ENCODE data around the gene BTRC. TPM values are rescaled to one million over a fixed set of nuclear protein-coding genes. Genes with fewer than 3 reads are reported as not detected.
A peak's percentile ranks its signal among the peaks of the same experiment; 100 is the strongest.

Gene BTRC
- total RNA-seq, 1 experiment from 2014 or later = 1.8 TPM

DNA sequence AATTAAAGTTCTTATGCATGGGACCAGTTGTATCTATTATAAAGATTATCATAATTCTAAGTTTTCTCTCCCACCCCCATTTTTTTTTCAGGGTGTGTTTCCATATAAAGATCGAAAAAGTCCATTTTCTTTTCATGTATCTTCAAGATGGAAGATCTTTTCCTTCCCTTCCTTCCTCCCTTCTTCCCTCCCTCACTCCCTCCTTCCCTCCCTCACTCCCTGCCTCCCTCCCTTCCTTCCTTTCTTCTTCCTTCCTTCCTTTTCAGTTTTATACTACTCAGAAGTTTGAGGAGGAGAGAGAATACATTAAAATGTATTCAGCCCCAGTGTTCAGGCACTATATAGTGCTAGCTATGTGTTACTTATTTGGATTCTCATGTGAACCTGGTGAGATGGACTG, 136.1 kb downstream of the BTRC start:
- H2AFZ ChIP-seq (ENCODE audit: low read length) = no peak overlapping the region
- no peaks in the 10 kb centered on the region for H4K20me1 ChIP-seq (ENCODE audit: insufficient read depth, low read depth, low read length)
- no peak overlapping the region for H3K4me3 ChIP-seq (ENCODE audit: low read length)
- no peak overlapping the region for H3K9ac ChIP-seq (ENCODE audit: low read length)
- H3K79me2 ChIP-seq (ENCODE audit: low read length) = no peaks in the 10 kb centered on the region
- no peaks in the 10 kb centered on the region for H3K36me3 ChIP-seq (ENCODE audit: insufficient read depth, low read length)
- no peaks in the 10 kb centered on the region for H3K27me3 ChIP-seq (ENCODE audit: low read length)
- H3K4me2 ChIP-seq (ENCODE audit: low read depth, low read length, poor library complexity, severe bottlenecking) = no peak overlapping the region
- no peaks in the 10 kb centered on the region for H3K9me2 ChIP-seq (replicated peaks; ENCODE audit: insufficient read depth, low read length)
- peaks cover 6% of the 10 kb centered on the region for H3K4me1 ChIP-seq (ENCODE audit: low read length)
- no peaks in the 10 kb centered on the region for H3K9me3 ChIP-seq (ENCODE audit: low read length)
- no peak for DNase-seq
- no peak overlapping the region for H3K27ac ChIP-seq (ENCODE audit: low read length)

DNA sequence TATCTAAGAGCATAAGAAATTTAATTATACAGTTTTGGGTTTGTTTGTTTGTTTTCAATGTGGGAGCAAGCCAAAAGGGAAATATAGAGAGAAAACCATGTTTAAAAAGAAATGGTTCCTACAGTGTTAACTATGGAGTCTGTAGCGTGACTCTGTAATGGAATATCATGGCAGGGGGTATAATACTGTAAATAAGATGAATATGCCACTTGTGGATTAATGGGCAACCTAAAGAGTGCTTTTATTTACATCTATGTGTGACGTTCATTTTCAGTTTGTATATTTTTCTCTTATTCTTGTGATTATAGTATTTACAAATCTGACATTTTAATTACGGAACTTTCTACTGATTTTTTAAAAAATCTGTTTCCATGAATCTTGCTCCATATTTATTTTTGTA, 138.2 kb downstream of the BTRC start:
- Histone ChIP-seq H3K27ac (ENCODE audit: low read length) (no peak overlapping the region), H3K27me3 (ENCODE audit: low read length) (no peaks in the 10 kb centered on the region), H3K4me3 (ENCODE audit: low read length) (no peak overlapping the region), H3K4me1 (ENCODE audit: low read length) (peaks cover 6% of the 10 kb centered on the region), H4K20me1 (ENCODE audit: insufficient read depth, low read depth, low read length) (no peaks in the 10 kb centered on the region), H3K9me2 (replicated peaks; ENCODE audit: insufficient read depth, low read length) (no peaks in the 10 kb centered on the region), H3K9ac (ENCODE audit: low read length) (no peak overlapping the region), H3K36me3 (ENCODE audit: insufficient read depth, low read length) (no peaks in the 10 kb centered on the region), H2AFZ (ENCODE audit: low read length) (no peak overlapping the region), H3K9me3 (ENCODE audit: low read length) (no peaks in the 10 kb centered on the region), H3K4me2 (ENCODE audit: low read depth, low read length, poor library complexity, severe bottlenecking) (no peak overlapping the region), H3K79me2 (ENCODE audit: low read length) (no peaks in the 10 kb centered on the region)
- DNase-seq = no peak

DNA sequence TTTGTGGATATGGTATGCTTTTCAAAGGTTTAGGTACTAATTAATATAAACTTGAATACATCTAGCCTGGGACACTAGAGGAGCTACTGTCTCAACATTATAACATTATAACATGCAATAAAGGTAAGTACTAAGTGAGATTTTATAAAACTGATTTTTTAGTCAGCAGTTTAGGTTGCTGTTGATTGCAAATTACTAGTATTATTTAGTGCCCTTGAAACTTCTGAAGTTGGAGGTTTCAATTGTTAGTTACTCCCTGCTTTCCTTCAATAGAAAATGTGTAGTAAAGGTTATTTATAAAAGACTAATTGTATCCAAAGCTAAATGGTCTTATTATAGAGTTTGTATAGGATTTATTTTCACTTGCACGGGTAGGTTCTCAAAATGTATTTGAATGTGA, 138.8 kb downstream of the BTRC start:
- Histone ChIP-seq H3K27ac (ENCODE audit: low read length) (no peak overlapping the region), H3K79me2 (ENCODE audit: low read length) (no peaks in the 10 kb centered on the region), H3K9ac (ENCODE audit: low read length) (no peak overlapping the region), H3K27me3 (ENCODE audit: low read length) (no peaks in the 10 kb centered on the region), H3K4me3 (ENCODE audit: low read length) (no peak overlapping the region), H3K9me3 (ENCODE audit: low read length) (no peaks in the 10 kb centered on the region), H2AFZ (ENCODE audit: low read length) (no peak overlapping the region), H3K4me1 (ENCODE audit: low read length) (peaks cover 6% of the 10 kb centered on the region), H4K20me1 (ENCODE audit: insufficient read depth, low read depth, low read length) (no peaks in the 10 kb centered on the region), H3K36me3 (ENCODE audit: insufficient read depth, low read length) (no peaks in the 10 kb centered on the region), H3K9me2 (replicated peaks; ENCODE audit: insufficient read depth, low read length) (no peaks in the 10 kb centered on the region), H3K4me2 (ENCODE audit: low read depth, low read length, poor library complexity, severe bottlenecking) (no peak overlapping the region)
- DNase-seq = no peak

DNA sequence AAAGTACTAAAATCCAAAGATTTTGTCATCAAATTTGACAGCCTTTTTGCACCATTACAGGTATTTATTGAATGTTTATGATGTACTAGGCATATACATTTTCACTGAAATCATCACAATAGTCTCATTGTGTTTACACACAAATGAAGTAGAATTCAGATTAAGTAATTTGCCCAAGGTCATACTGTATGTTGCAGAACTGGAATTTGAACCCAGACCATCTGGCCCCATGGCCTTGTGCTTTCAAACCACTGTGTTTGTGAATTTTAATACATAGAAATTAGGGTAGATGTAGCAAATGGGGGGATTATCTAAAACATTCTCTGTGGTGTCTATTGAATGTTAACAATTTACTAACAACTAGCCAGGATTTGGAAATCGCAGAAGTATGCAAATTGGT, 139.3 kb downstream of the BTRC start:
- H3K4me1 ChIP-seq (ENCODE audit: low read length) = peaks cover 6% of the 10 kb centered on the region
- no peaks in the 10 kb centered on the region for H3K9me3 ChIP-seq (ENCODE audit: low read length)
- H3K4me3 ChIP-seq (ENCODE audit: low read length) = no peak overlapping the region
- no peaks in the 10 kb centered on the region for H3K36me3 ChIP-seq (ENCODE audit: insufficient read depth, low read length)
- H3K9me2 ChIP-seq (replicated peaks; ENCODE audit: insufficient read depth, low read length) = no peaks in the 10 kb centered on the region
- H4K20me1 ChIP-seq (ENCODE audit: insufficient read depth, low read depth, low read length) = no peaks in the 10 kb centered on the region
- no peak overlapping the region for H3K4me2 ChIP-seq (ENCODE audit: low read depth, low read length, poor library complexity, severe bottlenecking)
- no peaks in the 10 kb centered on the region for H3K27me3 ChIP-seq (ENCODE audit: low read length)
- no peak overlapping the region for H3K27ac ChIP-seq (ENCODE audit: low read length)
- H2AFZ ChIP-seq (ENCODE audit: low read length) = no peak overlapping the region
- H3K79me2 ChIP-seq (ENCODE audit: low read length) = no peaks in the 10 kb centered on the region
- no peak for DNase-seq
- H3K9ac ChIP-seq (ENCODE audit: low read length) = no peak overlapping the region

DNA sequence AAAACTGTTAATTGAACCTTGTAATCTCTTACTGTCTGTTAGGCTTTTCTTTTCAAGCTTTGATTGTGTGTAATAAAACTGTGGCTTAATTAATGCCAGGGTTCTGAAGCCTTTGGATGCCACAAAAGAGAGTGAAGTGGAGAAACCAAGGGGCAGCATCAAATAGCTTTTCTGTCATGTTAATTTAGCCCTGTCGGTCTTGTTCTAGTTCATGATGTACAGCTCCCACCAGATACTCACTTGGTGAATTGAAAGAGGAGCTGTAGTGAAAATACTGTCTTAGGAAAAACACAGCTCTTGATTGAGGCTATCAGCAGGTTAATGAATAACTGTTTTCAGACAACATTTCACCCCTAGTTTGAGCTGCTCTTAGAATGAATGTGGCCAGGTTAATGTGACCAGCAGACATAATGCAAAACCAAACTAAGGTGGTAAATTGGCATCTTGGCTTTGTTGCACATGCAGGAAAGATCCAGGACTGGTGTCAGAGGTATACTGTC, 139.9 kb downstream of the BTRC start:
- Histone ChIP-seq H3K4me3 (ENCODE audit: low read length) (no peak overlapping the region), H3K9me2 (replicated peaks; ENCODE audit: insufficient read depth, low read length) (no peaks in the 10 kb centered on the region), H3K9ac (ENCODE audit: low read length) (no peak overlapping the region), H3K9me3 (ENCODE audit: low read length) (no peaks in the 10 kb centered on the region), H3K36me3 (ENCODE audit: insufficient read depth, low read length) (no peaks in the 10 kb centered on the region), H3K27me3 (ENCODE audit: low read length) (no peaks in the 10 kb centered on the region), H4K20me1 (ENCODE audit: insufficient read depth, low read depth, low read length) (no peaks in the 10 kb centered on the region), H3K79me2 (ENCODE audit: low read length) (no peaks in the 10 kb centered on the region), H3K4me2 (ENCODE audit: low read depth, low read length, poor library complexity, severe bottlenecking) (no peak overlapping the region), H2AFZ (ENCODE audit: low read length) (no peak overlapping the region), H3K27ac (ENCODE audit: low read length) (no peak overlapping the region), H3K4me1 (ENCODE audit: low read length) (peaks cover 6% of the 10 kb centered on the region)
- DNase-seq = no peak

DNA sequence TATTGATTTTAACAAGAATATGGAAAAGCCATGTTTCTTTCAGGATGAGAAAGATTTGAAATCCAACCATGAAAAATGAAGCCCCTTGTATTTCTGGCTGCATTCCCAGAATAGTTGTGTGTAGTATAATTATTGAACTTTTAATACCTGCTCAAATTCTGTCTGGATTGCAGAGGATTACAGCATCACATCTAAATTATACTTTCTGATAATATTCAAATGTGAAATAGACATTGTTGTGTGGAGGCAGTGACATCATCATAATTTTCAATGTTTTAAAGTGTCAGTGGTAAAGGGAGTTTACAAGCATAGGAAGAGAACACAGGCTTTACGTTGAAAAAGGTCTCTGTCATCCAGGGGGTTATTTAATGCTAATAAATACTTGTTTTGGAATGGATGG, 140.7 kb downstream of the BTRC start:
- H3K79me2 ChIP-seq (ENCODE audit: low read length) = no peaks in the 10 kb centered on the region
- H3K27ac ChIP-seq (ENCODE audit: low read length) = no peak overlapping the region
- no peak for DNase-seq
- no peaks in the 10 kb centered on the region for H3K27me3 ChIP-seq (ENCODE audit: low read length)
- H3K36me3 ChIP-seq (ENCODE audit: insufficient read depth, low read length) = no peaks in the 10 kb centered on the region
- no peaks in the 10 kb centered on the region for H3K9me2 ChIP-seq (replicated peaks; ENCODE audit: insufficient read depth, low read length)
- H2AFZ ChIP-seq (ENCODE audit: low read length) = no peak overlapping the region
- no peak overlapping the region for H3K4me3 ChIP-seq (ENCODE audit: low read length)
- H3K9me3 ChIP-seq (ENCODE audit: low read length) = no peaks in the 10 kb centered on the region
- no peak overlapping the region for H3K9ac ChIP-seq (ENCODE audit: low read length)
- H3K4me1 ChIP-seq (ENCODE audit: low read length) = no peaks in the 10 kb centered on the region
- H3K4me2 ChIP-seq (ENCODE audit: low read depth, low read length, poor library complexity, severe bottlenecking) = no peak overlapping the region
- H4K20me1 ChIP-seq (ENCODE audit: insufficient read depth, low read depth, low read length) = no peaks in the 10 kb centered on the region

GRCh38 chr10:101495324-101495925, 141.5 kb downstream of the BTRC start:
- no peaks in the 10 kb centered on the region for H3K9me2 ChIP-seq (replicated peaks; ENCODE audit: insufficient read depth, low read length)
- no peak overlapping the region for H3K4me3 ChIP-seq (ENCODE audit: low read length)
- no peak overlapping the region for H3K9ac ChIP-seq (ENCODE audit: low read length)
- no peaks in the 10 kb centered on the region for H3K36me3 ChIP-seq (ENCODE audit: insufficient read depth, low read length)
- H3K27me3 ChIP-seq (ENCODE audit: low read length) = no peaks in the 10 kb centered on the region
- no peaks in the 10 kb centered on the region for H3K79me2 ChIP-seq (ENCODE audit: low read length)
- H4K20me1 ChIP-seq (ENCODE audit: insufficient read depth, low read depth, low read length) = no peaks in the 10 kb centered on the region
- H3K9me3 ChIP-seq (ENCODE audit: low read length) = no peaks in the 10 kb centered on the region
- H2AFZ ChIP-seq (ENCODE audit: low read length) = no peak overlapping the region
- no peaks in the 10 kb centered on the region for H3K4me1 ChIP-seq (ENCODE audit: low read length)
- DNase-seq = peak; percentile 42
- H3K4me2 ChIP-seq (ENCODE audit: low read depth, low read length, poor library complexity, severe bottlenecking) = no peak overlapping the region
- H3K27ac ChIP-seq (ENCODE audit: low read length) = no peak overlapping the region

GRCh38 chr10:101504438-101504837, 150.5 kb downstream of the BTRC start:
- Histone ChIP-seq H3K4me3 (ENCODE audit: low read length) (no peak overlapping the region), H3K79me2 (ENCODE audit: low read length) (no peaks in the 10 kb centered on the region), H4K20me1 (ENCODE audit: insufficient read depth, low read depth, low read length) (no peaks in the 10 kb centered on the region), H3K36me3 (ENCODE audit: insufficient read depth, low read length) (no peaks in the 10 kb centered on the region), H3K4me2 (ENCODE audit: low read depth, low read length, poor library complexity, severe bottlenecking) (no peak overlapping the region), H3K9ac (ENCODE audit: low read length) (no peak overlapping the region), H3K27ac (ENCODE audit: low read length) (no peak overlapping the region), H2AFZ (ENCODE audit: low read length) (no peak overlapping the region), H3K9me3 (ENCODE audit: low read length) (no peaks in the 10 kb centered on the region), H3K27me3 (ENCODE audit: low read length) (no peaks in the 10 kb centered on the region), H3K9me2 (replicated peaks; ENCODE audit: insufficient read depth, low read length) (no peaks in the 10 kb centered on the region), H3K4me1 (ENCODE audit: low read length) (no peaks in the 10 kb centered on the region)
- DNase-seq = no peak

Measured in Karpas-422 (cell line).